Measurements from ENCODE around the gene NAPEPLD.
"Not testable (repeated sequence)": the region's sequence is repeated elsewhere in the genome, so short reads cannot be mapped to it uniquely, and the experiment has no call there.

The NAPEPLD gene
- total RNA-seq = 1.2 to 9.4 (median 5.1) reads per million in 17 experiments

GRCh38 chr7:103148994-103149807 lies at the start of gene NAPEPLD:
NAPEPLD (minus strand) TSS chr7:103149099; CDS start chr7:103128776, 20,323 bp downstream.
- peak; percentile 89 to 96 (median 92) for DNase-seq

- not testable (repeated sequence) for DNase-seq
Measured at GRCh38 chr7:103198079-103198478, 49.2 kb upstream of the NAPEPLD start.

- not testable (repeated sequence) for DNase-seq
Measured at GRCh38 chr7:103195364-103195763, 46.5 kb upstream of the NAPEPLD start.

- DNase-seq = not testable (repeated sequence)
Measured at GRCh38 chr7:103172415-103173146, 23.7 kb upstream of the NAPEPLD start.

GRCh38 chr7:103171695-103172414 lies 23.0 kb upstream of the NAPEPLD start:
- DNase-seq = not testable (repeated sequence)

GRCh38 chr7:103166921-103167544 lies 18.1 kb upstream of the NAPEPLD start:
- DNase-seq = not testable (repeated sequence)

- DNase-seq = not testable (repeated sequence)
Measured at GRCh38 chr7:103163087-103163825, 14.4 kb upstream of the NAPEPLD start.

GRCh38 chr7:103162641-103163040 lies 13.7 kb upstream of the NAPEPLD start:
- not testable (repeated sequence) for DNase-seq

GRCh38 chr7:103161998-103162616 lies 13.2 kb upstream of the NAPEPLD start:
- DNase-seq = not testable (repeated sequence)

- not testable (repeated sequence) for DNase-seq
Measured at GRCh38 chr7:103159072-103159471, 10.2 kb upstream of the NAPEPLD start.

GRCh38 chr7:103155331-103156024 lies 6.6 kb upstream of the NAPEPLD start:
- not testable (repeated sequence) for DNase-seq

- no peak for DNase-seq
Measured at GRCh38 chr7:103154042-103154441, 5.1 kb upstream of the NAPEPLD start.

- DNase-seq = not testable (repeated sequence)
Measured at GRCh38 chr7:103152744-103153617, 4.1 kb upstream of the NAPEPLD start.

- DNase-seq = not testable (repeated sequence)
Measured at GRCh38 chr7:103151993-103152676, 3.2 kb upstream of the NAPEPLD start.

- DNase-seq = no peak
Measured at GRCh38 chr7:103150192-103150591, 1.3 kb upstream of the NAPEPLD start.

GRCh38 chr7:103149808-103150180 lies 895 bp upstream of the NAPEPLD start:
- DNase-seq = no peak

GRCh38 chr7:103148131-103148993 lies 537 bp downstream of the NAPEPLD start:
- DNase-seq = no peak

- not testable (repeated sequence) for DNase-seq
Measured at GRCh38 chr7:103144754-103145153, 4.1 kb downstream of the NAPEPLD start.
